ENCODE measurements around the gene YPEL1. TPM values are rescaled to one million over a fixed set of nuclear protein-coding genes. Genes with fewer than 3 reads are reported as not detected.

Gene YPEL1
- total and polyA plus RNA-seq, 7 donors, result 0.72 to 21.9 (median 4.6) TPM

DNA sequence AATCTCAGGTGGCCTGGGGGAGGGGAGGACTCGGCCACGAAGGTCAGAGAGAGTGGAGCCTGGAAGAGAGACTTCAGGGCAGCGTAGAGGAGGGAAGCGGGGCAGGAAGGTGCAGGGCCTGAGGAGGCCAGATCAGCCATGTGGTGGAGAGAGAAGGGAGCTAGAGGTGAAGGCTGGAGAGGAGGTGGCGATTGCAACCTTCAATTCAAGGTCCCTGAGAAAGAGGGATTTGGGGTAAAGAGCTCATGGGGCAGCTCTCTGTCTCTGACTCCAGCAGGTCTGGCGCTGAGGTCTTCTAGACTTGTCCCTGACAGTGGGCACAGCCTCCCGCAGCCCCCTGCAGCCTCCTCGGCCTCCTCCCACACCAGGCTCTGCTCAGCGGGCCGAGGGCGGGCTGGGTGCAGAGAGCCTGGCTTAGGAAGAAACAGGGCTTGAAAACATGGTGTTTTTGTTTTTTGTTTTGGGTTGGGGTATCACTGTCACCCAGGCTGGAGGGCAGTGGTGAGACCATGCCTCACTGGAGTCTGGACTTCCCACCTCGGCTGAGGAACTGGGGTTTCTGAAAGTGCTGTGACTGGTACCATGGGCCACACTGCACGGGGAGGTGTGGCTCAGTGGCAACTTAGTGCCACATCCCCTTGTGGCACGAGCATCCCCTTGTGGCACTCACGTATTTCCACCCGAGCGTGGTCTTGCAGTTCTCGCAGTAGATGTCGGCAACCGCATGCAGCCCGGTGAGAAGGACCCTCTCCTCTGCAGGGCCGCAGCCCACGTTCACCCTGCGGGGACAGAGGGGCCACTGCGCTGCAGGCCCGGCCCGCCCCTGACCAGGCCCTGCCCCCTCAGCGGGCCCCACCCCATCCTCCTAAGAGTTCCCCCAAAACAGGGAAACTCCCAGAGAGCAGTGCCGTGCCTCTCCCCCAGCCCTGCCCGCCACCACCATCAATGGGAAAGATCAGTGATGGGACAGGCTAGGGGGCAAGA is 32.6 kb downstream of the YPEL1 start:
- Histone ChIP-seq H3K27me3 (ENCODE audit: insufficient read depth in 3 of 3, low read length in 2 of 3) (no peaks in the 10 kb centered on the region), H3K9me3 (no peaks in the 10 kb centered on the region), H3K4me3 (no peak overlapping the region), H3K27ac (no peak overlapping the region), H3K36me3 (ENCODE audit: insufficient read depth in 1 of 2, low read depth in 1 of 2) (peaks cover 0 to 64% of the 10 kb centered on the region in 2 donors), H3K4me1 (peaks cover 28% of the 10 kb centered on the region)
- TF ChIP-seq, protein P1, sequence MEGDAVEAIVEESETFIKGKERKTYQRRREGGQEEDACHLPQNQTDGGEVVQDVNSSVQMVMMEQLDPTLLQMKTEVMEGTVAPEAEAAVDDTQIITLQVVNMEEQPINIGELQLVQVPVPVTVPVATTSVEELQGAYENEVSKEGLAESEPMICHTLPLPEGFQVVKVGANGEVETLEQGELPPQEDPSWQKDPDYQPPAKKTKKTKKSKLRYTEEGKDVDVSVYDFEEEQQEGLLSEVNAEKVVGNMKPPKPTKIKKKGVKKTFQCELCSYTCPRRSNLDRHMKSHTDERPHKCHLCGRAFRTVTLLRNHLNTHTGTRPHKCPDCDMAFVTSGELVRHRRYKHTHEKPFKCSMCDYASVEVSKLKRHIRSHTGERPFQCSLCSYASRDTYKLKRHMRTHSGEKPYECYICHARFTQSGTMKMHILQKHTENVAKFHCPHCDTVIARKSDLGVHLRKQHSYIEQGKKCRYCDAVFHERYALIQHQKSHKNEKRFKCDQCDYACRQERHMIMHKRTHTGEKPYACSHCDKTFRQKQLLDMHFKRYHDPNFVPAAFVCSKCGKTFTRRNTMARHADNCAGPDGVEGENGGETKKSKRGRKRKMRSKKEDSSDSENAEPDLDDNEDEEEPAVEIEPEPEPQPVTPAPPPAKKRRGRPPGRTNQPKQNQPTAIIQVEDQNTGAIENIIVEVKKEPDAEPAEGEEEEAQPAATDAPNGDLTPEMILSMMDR (IDR thresholded peaks at IDR 0.05), result no peak
- intact Hi-C loops (cut with DNase I), result no loop called here
- 88 to 93% (median 93%) methylated on average over 27 to 30 of the region's 30 CpGs for WGBS, 3 donors
- DNase-seq (no peak), ATAC-seq (no peak)

DNA sequence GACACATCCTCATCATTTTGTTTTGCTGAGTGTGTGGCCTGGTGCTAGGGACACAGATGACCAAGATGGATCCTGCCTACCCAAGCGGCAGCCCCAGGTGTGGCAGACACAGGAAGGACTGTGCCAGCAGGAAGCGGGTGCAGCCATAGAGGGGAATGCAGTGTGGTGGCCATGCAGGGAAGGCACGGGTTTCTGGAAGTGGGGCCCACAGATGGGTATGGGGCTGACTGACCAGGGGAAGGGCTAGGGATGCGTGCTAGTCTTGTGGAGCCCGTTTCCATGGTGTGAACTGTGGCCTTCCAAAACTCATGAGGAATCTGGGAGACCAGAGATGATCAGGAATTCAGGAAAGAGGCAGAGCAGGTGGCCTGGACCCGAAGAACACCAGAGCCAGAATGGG is 33.5 kb downstream of the YPEL1 start:
- intact Hi-C loops (cut with DNase I), result no loop called here
- WGBS, 3 donors, result 91 to 96% (median 93%) methylated on average over 6 of the region's 6 CpGs

GRCh38 chr22:21701384-21701971 is 34.1 kb downstream of the YPEL1 start:
- intact Hi-C loops (cut with DNase I), result no loop called here
- Histone ChIP-seq H3K4me1 (peaks cover 22% of the 10 kb centered on the region), H3K27ac (no peak overlapping the region), H3K36me3 (ENCODE audit: insufficient read depth in 1 of 2, low read depth in 1 of 2) (peaks cover 0 to 79% of the 10 kb centered on the region in 2 donors), H3K4me3 (no peak overlapping the region), H3K27me3 (ENCODE audit: insufficient read depth in 3 of 3, low read length in 2 of 3) (no peaks in the 10 kb centered on the region), H3K9me3 (no peaks in the 10 kb centered on the region)
- WGBS, 3 donors, result 94 to 98% (median 94%) methylated on average over 7 of the region's 7 CpGs
- ATAC-seq (no peak), DNase-seq (no peak)
- TF ChIP-seq, protein P1 (IDR thresholded peaks at IDR 0.05), result no peak

More for the DNA sequence above, 33.5 kb downstream of the YPEL1 start:
- Histone ChIP-seq H3K4me3 (no peak overlapping the region), H3K4me1 (peaks cover 25% of the 10 kb centered on the region), H3K27me3 (ENCODE audit: insufficient read depth in 3 of 3, low read length in 2 of 3) (no peaks in the 10 kb centered on the region), H3K9me3 (no peaks in the 10 kb centered on the region), H3K36me3 (ENCODE audit: insufficient read depth in 1 of 2, low read depth in 1 of 2) (peaks cover 0 to 73% of the 10 kb centered on the region in 2 donors), H3K27ac (no peak overlapping the region)
- TF ChIP-seq, protein P1 (IDR thresholded peaks at IDR 0.05), result no peak
- DNase-seq, result no peak
- ATAC-seq, result no peak

GRCh38 chr22:21700822-21701221 is 34.8 kb downstream of the YPEL1 start:
- WGBS, 3 donors, result 93 to 97% (median 97%) methylated on average over 6 of the region's 6 CpGs
- no peak for ATAC-seq
- DNase-seq, result no peak
- intact Hi-C loops (cut with DNase I), result no loop called here
- no peaks in the 10 kb centered on the region for H3K27me3 ChIP-seq (ENCODE audit: insufficient read depth in 3 of 3, low read length in 2 of 3)
- peaks cover 22% of the 10 kb centered on the region for H3K4me1 ChIP-seq
- TF ChIP-seq, protein P1 (IDR thresholded peaks at IDR 0.05), result no peak
- no peaks in the 10 kb centered on the region for H3K9me3 ChIP-seq
- peaks cover 0 to 86% of the 10 kb centered on the region in 2 donors for H3K36me3 ChIP-seq (ENCODE audit: insufficient read depth in 1 of 2, low read depth in 1 of 2)
- no peak overlapping the region for H3K27ac ChIP-seq
- no peak overlapping the region for H3K4me3 ChIP-seq

All from psoas muscle (tissue), 8 donors.